Upper lobe of right lung (tissue), 1 donor: Measurements from ENCODE around the gene POLR2J. TPM values are rescaled to one million over a fixed set of nuclear protein-coding genes. Genes with fewer than 3 reads are reported as not detected.

Experiments
- ATAC-seq: fragments of 200-7000 bp; cut with Tn5 transposase; one replicate; pipeline ENCODE4 v1.9.1; 2020; ENCODE audit warnings: mild to moderate bottlenecking, moderate library complexity
- DNase-seq: peaks from one replicate; pipeline ENCODE4 v3.0.0-alpha.2; 2020
- H3K27ac ChIP-seq: fragments of 200-600 bp; one replicate; pipeline ENCODE4 v1.8.0; 2022
- H3K27me3 ChIP-seq: fragments of 200-600 bp; one replicate; pipeline ENCODE4 v1.8.0; 2022; ENCODE audit warnings: mild to moderate bottlenecking
- H3K36me3 ChIP-seq: fragments of 200-600 bp; one replicate; pipeline ENCODE4 v1.8.0; 2022
- H3K4me1 ChIP-seq: fragments of 200-600 bp; one replicate; pipeline ENCODE4 v1.8.0; 2022
- H3K4me3 ChIP-seq: fragments of 200-600 bp; one replicate; pipeline ENCODE4 v1.8.0; 2022; ENCODE audit warnings: mild to moderate bottlenecking
- H3K9me3 ChIP-seq: fragments of 200-600 bp; one replicate; pipeline ENCODE4 v1.8.0; 2022
- intact Hi-C: fragments of 100-400 bp; cut with DNase I; formaldehyde crosslinking; loops from one replicate; pipeline ENCODE4 v1.11.0; 2022
- total RNA-seq: library from RNA; stranded (reverse); fragmentation: NEBNext Ultra II Directional; extraction: Animal tissue kit (Norgen Biotek cat#: 25700); gene quantifications from one replicate; pipeline ENCODE4 v1.2.1, GENCODE V29; 2021
- TF ChIP-seq, protein P1 (sequence below): fragments of 200-600 bp; IDR thresholded peaks from one replicate; pipeline ENCODE4 v1.8.0; 2022; ENCODE audit warnings: antibody characterized with exemption
- donor health status: DM: no; HTN: yes; CAD: no; lungs with severe emphysema.

The POLR2J gene
- total RNA-seq, 1 donor from 2014 or later: 35.0 TPM

DNA sequence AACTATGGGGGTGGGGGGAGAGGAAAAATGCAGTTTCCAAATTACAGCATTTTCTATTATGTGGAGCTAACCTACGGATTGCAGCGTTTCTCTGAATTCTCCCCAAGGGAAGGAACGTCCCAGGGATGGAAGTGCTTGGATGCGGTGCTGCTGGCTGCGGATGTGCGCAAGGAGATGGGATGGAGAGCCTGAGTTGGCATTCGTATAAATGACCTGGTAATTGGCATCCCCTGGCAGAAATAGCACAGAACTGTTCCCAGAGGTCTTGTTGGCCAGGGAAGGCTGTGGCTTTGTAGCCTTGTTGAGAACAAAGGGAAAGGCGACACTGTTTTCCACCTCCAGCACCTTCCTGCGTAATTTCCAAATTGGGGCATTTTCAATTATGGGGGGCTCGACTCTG, 42.6 kb downstream of the POLR2J start:
- Histone ChIP-seq H3K27me3 (no peaks in the 10 kb centered on the region), H3K4me3 (no peak overlapping the region), H3K27ac (no peak overlapping the region), H3K36me3 (peaks cover 5% of the 10 kb centered on the region), H3K4me1 (peaks cover 13% of the 10 kb centered on the region), H3K9me3 (no peaks in the 10 kb centered on the region)
- intact Hi-C loops: no loop called here
- DNase-seq (no peak), ATAC-seq (no peak)
- TF ChIP-seq, protein P1, sequence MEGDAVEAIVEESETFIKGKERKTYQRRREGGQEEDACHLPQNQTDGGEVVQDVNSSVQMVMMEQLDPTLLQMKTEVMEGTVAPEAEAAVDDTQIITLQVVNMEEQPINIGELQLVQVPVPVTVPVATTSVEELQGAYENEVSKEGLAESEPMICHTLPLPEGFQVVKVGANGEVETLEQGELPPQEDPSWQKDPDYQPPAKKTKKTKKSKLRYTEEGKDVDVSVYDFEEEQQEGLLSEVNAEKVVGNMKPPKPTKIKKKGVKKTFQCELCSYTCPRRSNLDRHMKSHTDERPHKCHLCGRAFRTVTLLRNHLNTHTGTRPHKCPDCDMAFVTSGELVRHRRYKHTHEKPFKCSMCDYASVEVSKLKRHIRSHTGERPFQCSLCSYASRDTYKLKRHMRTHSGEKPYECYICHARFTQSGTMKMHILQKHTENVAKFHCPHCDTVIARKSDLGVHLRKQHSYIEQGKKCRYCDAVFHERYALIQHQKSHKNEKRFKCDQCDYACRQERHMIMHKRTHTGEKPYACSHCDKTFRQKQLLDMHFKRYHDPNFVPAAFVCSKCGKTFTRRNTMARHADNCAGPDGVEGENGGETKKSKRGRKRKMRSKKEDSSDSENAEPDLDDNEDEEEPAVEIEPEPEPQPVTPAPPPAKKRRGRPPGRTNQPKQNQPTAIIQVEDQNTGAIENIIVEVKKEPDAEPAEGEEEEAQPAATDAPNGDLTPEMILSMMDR: no peak

DNA sequence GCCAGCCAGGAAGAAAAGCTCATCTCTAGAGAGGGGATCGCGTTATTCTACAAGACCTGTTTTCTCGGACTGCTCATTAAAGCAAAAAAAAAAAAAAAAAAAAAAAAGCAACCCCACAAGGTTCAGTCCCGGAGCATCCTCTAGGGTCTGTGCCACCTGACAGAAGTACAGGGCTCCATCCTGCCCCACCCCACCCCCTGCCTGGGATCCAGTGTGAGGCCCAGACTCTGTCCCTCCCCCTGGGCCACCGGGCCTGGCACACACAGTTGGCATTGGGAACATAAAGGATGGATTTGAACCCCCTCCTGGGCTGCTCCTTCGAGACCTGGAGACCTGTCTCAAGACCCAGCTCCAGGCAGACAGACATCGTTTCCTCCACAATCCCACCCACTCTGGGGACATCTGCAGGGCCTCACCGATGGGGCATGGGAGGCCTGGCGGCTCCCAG, 44.7 kb downstream of the POLR2J start:
- intact Hi-C loops: no loop called here
- DNase-seq (no peak), ATAC-seq (peak; percentile 2)
- Histone ChIP-seq H3K36me3 (peaks cover 2% of the 10 kb centered on the region), H3K4me1 (peaks cover 14% of the 10 kb centered on the region), H3K9me3 (no peaks in the 10 kb centered on the region), H3K27ac (peak overlapping the region; percentile 76), H3K4me3 (peak overlapping the region; percentile 81), H3K27me3 (no peaks in the 10 kb centered on the region)
- TF ChIP-seq, protein P1: no peak

GRCh38 chr7:102433219-102434038, 45.3 kb downstream of the POLR2J start, which contains the start of gene ORAI2:
TSS of gene ORAI2 (plus strand) at chr7:102433575. CDS start at chr7:102438957, 5,382 bp downstream.
- ATAC-seq (peak; percentile 87), DNase-seq (peak; percentile 91)
- TF ChIP-seq, protein P1: no peak
- H3K4me1 ChIP-seq: peaks cover 14% of the 10 kb centered on the region
- no peaks in the 10 kb centered on the region for H3K9me3 ChIP-seq
- intact Hi-C loops: no loop called here
- H3K36me3 ChIP-seq: no peaks in the 10 kb centered on the region
- H3K27ac ChIP-seq: peak within 1 kb of the TSS; percentile 79
- peak within 1 kb of the TSS; percentile 81 for H3K4me3 ChIP-seq
- H3K27me3 ChIP-seq: no peaks in the 10 kb centered on the region

- peaks cover 14% of the 10 kb centered on the region for H3K4me1 ChIP-seq
- ATAC-seq: peak; percentile 5
- TF ChIP-seq, protein P1: no peak
- H3K4me3 ChIP-seq: peak overlapping the region; percentile 81
- peak overlapping the region; percentile 79 for H3K27ac ChIP-seq
- no peak for DNase-seq
- intact Hi-C loops: no loop called here
- no peaks in the 10 kb centered on the region for H3K36me3 ChIP-seq
- no peaks in the 10 kb centered on the region for H3K27me3 ChIP-seq
- H3K9me3 ChIP-seq: no peaks in the 10 kb centered on the region
Observed at GRCh38 chr7:102432442-102433218, 46.1 kb downstream of the POLR2J start.

DNA sequence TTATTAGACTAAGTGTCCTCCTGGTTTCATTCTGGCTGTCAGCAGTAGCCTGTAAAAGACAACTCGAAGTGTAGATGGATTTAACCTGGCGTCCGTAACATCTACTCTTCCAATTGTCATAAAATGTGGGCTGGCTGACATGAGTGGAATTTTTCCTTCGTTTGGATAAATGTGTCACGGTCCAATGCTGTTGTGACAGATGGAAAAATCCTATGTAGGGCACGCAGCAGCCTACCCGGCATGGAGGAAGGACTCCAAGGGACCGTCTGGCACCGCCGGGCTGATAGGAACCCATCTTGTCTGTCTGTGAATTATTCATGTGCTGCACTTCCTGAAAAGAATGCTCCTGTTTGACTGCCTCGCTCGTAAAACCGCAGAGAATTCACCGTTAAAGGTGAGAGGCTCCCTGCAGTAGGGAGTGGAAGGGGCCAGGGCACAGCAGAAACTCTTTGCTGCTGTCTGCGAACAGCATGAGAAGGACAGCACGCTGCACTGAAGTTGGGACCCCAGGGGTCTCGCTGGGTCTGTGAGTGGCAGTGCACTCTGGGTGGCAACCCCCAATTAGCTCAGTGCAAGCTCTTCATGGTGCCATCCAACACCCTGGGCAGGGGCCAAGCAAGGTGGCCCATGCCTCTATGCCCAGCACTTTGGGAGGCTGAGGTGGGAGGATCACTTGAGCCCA, 47.0 kb downstream of the POLR2J start:
- Histone ChIP-seq H3K27me3 (no peaks in the 10 kb centered on the region), H3K36me3 (no peaks in the 10 kb centered on the region), H3K9me3 (no peaks in the 10 kb centered on the region), H3K27ac (peak overlapping the region; percentile 66), H3K4me1 (peaks cover 14% of the 10 kb centered on the region), H3K4me3 (no peak overlapping the region)
- intact Hi-C loops: no loop called here
- TF ChIP-seq, protein P1: no peak
- no peak for DNase-seq
- ATAC-seq: no peak
